ENCODE measurements around the gene DNAH12. TPM values are rescaled to one million over a fixed set of nuclear protein-coding genes. Genes with fewer than 3 reads are reported as not detected.

Gene DNAH12
- total RNA-seq, 1 experiment from 2014 or later, result 0.45 TPM

DNA sequence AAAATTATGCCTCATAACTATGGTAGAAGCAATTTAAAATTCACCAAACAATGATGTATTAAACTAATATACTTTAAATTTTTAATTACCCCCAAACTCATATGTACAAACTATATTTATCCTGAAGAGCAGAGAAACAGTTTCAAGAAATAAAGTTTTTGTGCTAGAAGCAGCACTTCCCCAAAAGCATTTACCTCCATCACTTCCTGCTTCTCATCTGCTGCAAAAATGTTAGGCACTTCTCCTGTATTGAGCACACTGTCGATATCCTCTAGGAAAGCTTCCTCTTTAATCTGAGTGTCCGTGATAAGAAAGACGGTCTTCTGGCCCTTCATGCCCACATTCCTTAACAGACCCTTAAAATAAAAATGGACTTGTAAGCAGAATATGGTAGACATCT, 150.2 kb downstream of the DNAH12 start:
- H3K27me3 ChIP-seq (replicated peaks; ENCODE audit: control insufficient read depth, insufficient read depth, low read length), result no peaks in the 10 kb centered on the region
- 0 out of 2 replicates have a peak, but pooled peaks cover 3% of the 10 kb centered on the region for H3K9me3 ChIP-seq
- no peak overlapping the region for H3K4me3 ChIP-seq (ENCODE audit: low read depth, low read length)
- H3K36me3 ChIP-seq (ENCODE audit: control insufficient read depth, insufficient read depth, low read length), result no peaks in the 10 kb centered on the region
- H3K27me3 Mint-ChIP-seq (ENCODE audit: insufficient read depth, unreplicated experiment), result no peaks in the 10 kb centered on the region
- H3K27ac Mint-ChIP-seq (ENCODE audit: unreplicated experiment), result no peak overlapping the region
- TF ChIP-seq, protein P1, sequence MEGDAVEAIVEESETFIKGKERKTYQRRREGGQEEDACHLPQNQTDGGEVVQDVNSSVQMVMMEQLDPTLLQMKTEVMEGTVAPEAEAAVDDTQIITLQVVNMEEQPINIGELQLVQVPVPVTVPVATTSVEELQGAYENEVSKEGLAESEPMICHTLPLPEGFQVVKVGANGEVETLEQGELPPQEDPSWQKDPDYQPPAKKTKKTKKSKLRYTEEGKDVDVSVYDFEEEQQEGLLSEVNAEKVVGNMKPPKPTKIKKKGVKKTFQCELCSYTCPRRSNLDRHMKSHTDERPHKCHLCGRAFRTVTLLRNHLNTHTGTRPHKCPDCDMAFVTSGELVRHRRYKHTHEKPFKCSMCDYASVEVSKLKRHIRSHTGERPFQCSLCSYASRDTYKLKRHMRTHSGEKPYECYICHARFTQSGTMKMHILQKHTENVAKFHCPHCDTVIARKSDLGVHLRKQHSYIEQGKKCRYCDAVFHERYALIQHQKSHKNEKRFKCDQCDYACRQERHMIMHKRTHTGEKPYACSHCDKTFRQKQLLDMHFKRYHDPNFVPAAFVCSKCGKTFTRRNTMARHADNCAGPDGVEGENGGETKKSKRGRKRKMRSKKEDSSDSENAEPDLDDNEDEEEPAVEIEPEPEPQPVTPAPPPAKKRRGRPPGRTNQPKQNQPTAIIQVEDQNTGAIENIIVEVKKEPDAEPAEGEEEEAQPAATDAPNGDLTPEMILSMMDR (IDR thresholded peaks at IDR 0.05; ENCODE audit: insufficient read depth in 1 of 2, low read depth in 1 of 2, low read length in 1 of 2, severe bottlenecking in 1 of 2, unreplicated experiment in 1 of 2), result no peak
- peaks cover 7% of the 10 kb centered on the region for H3K4me1 Mint-ChIP-seq (ENCODE audit: low read depth, unreplicated experiment)
- no peaks in the 10 kb centered on the region for H3K9me3 Mint-ChIP-seq (ENCODE audit: unreplicated experiment)
- ChIA-PET POLR2A (no interaction called here), CTCF (no interaction called here)
- H3K4me3 Mint-ChIP-seq (ENCODE audit: unreplicated experiment), result no peak overlapping the region
- H3K4me1 ChIP-seq, result no peaks in the 10 kb centered on the region; the same call in 1 of the 2 replicates
- intact Hi-C loops (cut with micrococcal nuclease; ENCODE audit: unreplicated experiment), result no loop called here
- DNase-seq, result no peak
- H3K36me3 Mint-ChIP-seq (ENCODE audit: insufficient read depth, unreplicated experiment), result no peaks in the 10 kb centered on the region
- BruUV-seq (replicated peaks), result no TSS peak

DNA sequence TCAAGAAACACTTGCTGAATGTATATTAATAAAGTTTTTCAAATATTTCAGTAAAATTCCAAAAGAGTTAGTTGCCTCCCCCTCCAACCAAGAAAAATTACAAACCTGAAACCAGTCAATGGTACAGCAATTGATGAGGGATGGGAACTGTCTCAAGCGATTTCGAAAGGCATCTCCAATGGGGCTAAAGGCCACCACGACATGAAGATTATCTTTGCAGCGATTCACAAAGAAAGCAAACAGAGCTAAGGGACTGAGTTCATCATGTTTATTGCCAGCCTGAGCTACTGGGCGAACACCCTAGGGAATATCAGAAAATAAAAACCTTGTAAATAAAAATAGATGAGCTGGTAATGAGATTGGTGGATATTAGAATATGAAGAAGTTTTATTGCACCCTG, 152.4 kb downstream of the DNAH12 start:
- TF ChIP-seq, protein P1 (IDR thresholded peaks at IDR 0.05; ENCODE audit: insufficient read depth in 1 of 2, low read depth in 1 of 2, low read length in 1 of 2, severe bottlenecking in 1 of 2, unreplicated experiment in 1 of 2), result no peak
- Histone ChIP-seq H3K4me3 (ENCODE audit: low read depth, low read length) (no peak overlapping the region), H3K4me1 (no peaks in the 10 kb centered on the region), H3K27me3 (replicated peaks; ENCODE audit: control insufficient read depth, insufficient read depth, low read length) (no peaks in the 10 kb centered on the region), H3K9me3 (no peaks in the 10 kb centered on the region), H3K36me3 (ENCODE audit: control insufficient read depth, insufficient read depth, low read length) (no peaks in the 10 kb centered on the region)
- Mint-ChIP-seq H3K27ac (ENCODE audit: unreplicated experiment) (no peak overlapping the region), H3K27me3 (ENCODE audit: insufficient read depth, unreplicated experiment) (no peaks in the 10 kb centered on the region), H3K36me3 (ENCODE audit: insufficient read depth, unreplicated experiment) (no peaks in the 10 kb centered on the region), H3K9me3 (ENCODE audit: unreplicated experiment) (no peaks in the 10 kb centered on the region), H3K4me1 (ENCODE audit: low read depth, unreplicated experiment) (peaks cover 7% of the 10 kb centered on the region), H3K4me3 (ENCODE audit: unreplicated experiment) (no peak overlapping the region)
- CTCF ChIA-PET, result interaction anchor here (0.7 kb wide), 1 partner anchor 147 kb away, joined by 3 read pairs; no protein-coding TSS in a partner anchor
- POLR2A ChIA-PET, result no interaction called here
- intact Hi-C loops (cut with micrococcal nuclease; ENCODE audit: unreplicated experiment), result no loop called here
- peak in 1 of 2 experiments; percentile 7 for DNase-seq
- no TSS peak for BruUV-seq (replicated peaks)

DNA sequence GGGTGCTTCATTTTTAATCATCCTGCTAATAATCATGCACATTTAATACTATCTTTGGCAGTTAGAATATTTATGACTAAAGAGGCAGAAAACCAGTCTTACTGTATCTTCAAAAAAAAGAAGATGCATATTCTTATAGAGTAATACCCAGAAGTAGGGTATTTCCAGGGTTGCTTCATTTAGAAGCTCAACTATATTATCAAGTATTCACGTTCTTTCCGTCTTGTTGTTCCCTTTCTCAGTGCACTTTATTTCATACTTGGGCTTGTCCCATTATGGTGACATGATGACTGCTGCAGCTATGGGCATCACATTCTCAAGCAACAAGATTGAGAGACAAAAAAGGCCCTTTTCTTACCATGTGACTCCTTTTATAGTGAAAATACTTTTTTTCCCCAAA, 154.9 kb downstream of the DNAH12 start:
- H3K36me3 Mint-ChIP-seq (ENCODE audit: insufficient read depth, unreplicated experiment), result no peaks in the 10 kb centered on the region
- intact Hi-C loops (cut with micrococcal nuclease; ENCODE audit: unreplicated experiment), result no loop called here
- DNase-seq, result no peak
- H3K27me3 Mint-ChIP-seq (ENCODE audit: insufficient read depth, unreplicated experiment), result no peaks in the 10 kb centered on the region
- no peak overlapping the region for H3K4me3 ChIP-seq (ENCODE audit: low read depth, low read length)
- H3K4me3 Mint-ChIP-seq (ENCODE audit: unreplicated experiment), result no peak overlapping the region
- BruUV-seq (replicated peaks), result no TSS peak
- no peaks in the 10 kb centered on the region for H3K9me3 ChIP-seq
- no peaks in the 10 kb centered on the region for H3K4me1 ChIP-seq
- POLR2A ChIA-PET, result no interaction called here
- CTCF ChIA-PET, result interaction anchor here (1.0 kb wide), 1 partner anchor 58 kb away, joined by 3 read pairs; no protein-coding TSS in a partner anchor
- no peaks in the 10 kb centered on the region for H3K9me3 Mint-ChIP-seq (ENCODE audit: unreplicated experiment)
- TF ChIP-seq, protein P1 (IDR thresholded peaks at IDR 0.05; ENCODE audit: insufficient read depth in 1 of 2, low read depth in 1 of 2, low read length in 1 of 2, severe bottlenecking in 1 of 2, unreplicated experiment in 1 of 2), result no peak
- no peaks in the 10 kb centered on the region for H3K27me3 ChIP-seq (replicated peaks; ENCODE audit: control insufficient read depth, insufficient read depth, low read length)
- H3K27ac Mint-ChIP-seq (ENCODE audit: unreplicated experiment), result no peak overlapping the region
- peaks cover 7% of the 10 kb centered on the region for H3K4me1 Mint-ChIP-seq (ENCODE audit: low read depth, unreplicated experiment)
- no peaks in the 10 kb centered on the region for H3K36me3 ChIP-seq (ENCODE audit: control insufficient read depth, insufficient read depth, low read length)

Measured in Caco-2 (cell line).